Right lobe of liver (tissue), 6 donors: ENCODE measurements around the gene OBSCN. TPM values are rescaled to one million over a fixed set of nuclear protein-coding genes. Genes with fewer than 3 reads are reported as not detected.

ENCODE experiments used
- ATAC-seq, 4 donors: fragments of 200-7000 bp; cut with Tn5 transposase; one replicate each; pipeline ENCODE4 v1.9.1; 2020; ENCODE audit warnings: mild to moderate bottlenecking in 4 of 4, moderate library complexity in 4 of 4
- DNase-seq, 3 donors: peaks; one replicate each; pipeline ENCODE4 v3.0.0-alpha.2; 2020
- H3K27ac ChIP-seq, 3 donors: fragments of 200-600 bp; one replicate each; pipeline ENCODE4 v1.8.0; 2022
- H3K27me3 ChIP-seq, 2 donors: fragments of 200-600 bp; one replicate each; pipeline ENCODE4 v1.8.0; 2022
- H3K36me3 ChIP-seq, 4 donors: fragments of 200-600 bp; sonication (generic) in 1 of 4; one replicate each; pipeline versions ENCODE4 v1.5.1 to v1.8.0; 2017 to 2022; ENCODE audit warnings: control low read depth in 1 of 4
- H3K4me1 ChIP-seq, 4 donors: fragments of 200-600 bp; sonication (generic) in 1 of 4; one replicate each; pipeline versions ENCODE4 v1.5.1 to v1.8.0; 2017 to 2022; ENCODE audit warnings: control low read depth in 1 of 4
- H3K4me3 ChIP-seq, 3 donors: fragments of 200-600 bp; one replicate each; pipeline ENCODE4 v1.8.0; 2022
- H3K9me3 ChIP-seq, 4 donors: fragments of 200-600 bp; sonication (generic) in 1 of 4; one replicate each; pipeline versions ENCODE4 v1.5.1 to v1.8.0; 2017 to 2022; ENCODE audit warnings: control low read depth in 1 of 4
- CTCF ChIP-seq, 4 donors: fragments of 200-600 bp in 3 of 4; fragments of 450-650 bp in 1 of 4; IDR thresholded peaks; one replicate each; pipeline versions ENCODE4 v1.5.1 to v1.8.0; 2016 to 2022; ENCODE audit warnings: antibody characterized with exemption in 4 of 4, mild to moderate bottlenecking in 2 of 4
- POLR2A ChIP-seq: fragments of 450-650 bp; IDR thresholded peaks from one replicate; pipeline ENCODE4 v1.6.1; 2017; ENCODE audit warnings: antibody characterized with exemption, mild to moderate bottlenecking
- WGBS: methylation state at CpG from one replicate; pipeline ENCODE4 v1.1.6; 2018; ENCODE audit warnings: low coverage, low lambda C conversion rate; ENCODE audit not compliant: insufficient coverage; ENCODE audit errors: missing lambda C conversion rate; 5-methylcytosine and 5-hydroxymethylcytosine counted together
- intact Hi-C, 2 donors: fragments of 100-400 bp; cut with DNase I; formaldehyde crosslinking; loops; one replicate each; pipeline versions ENCODE4 v1.11.2 to v1.14.1; 2022
- total RNA-seq, 6 experiments: library from RNA; depleted of rRNA in 2 of 6; stranded (reverse); fragments of >200 nt in 2 of 6; fragmentation: NEBNext Ultra II Directional in 3 of 6; extraction: Animal tissue kit (Norgen Biotek cat#: 25700) in 3 of 6; gene quantifications; one replicate each; pipeline versions ENCODE4 v1.1.0 to v1.2.4, GENCODE V29; 2016 to 2023
- donor health status: DM: no; HTN: yes; CAD: no.
- donor health status: DM: no; HTN: no; CAD: no.
- donor health status: DM: no; HTN: no; CAD: no.
- donor health status: DM: no; HTN: yes; CAD: no.
- donor health status: DM: no; HTN: yes; CAD: no.

Gene OBSCN
- total RNA-seq, 6 experiments from 2014 or later: 0.43 to 3.5 (median 2.0) TPM

GRCh38 chr1:228336308-228337030 lies 128.6 kb downstream of the OBSCN start:
- Histone ChIP-seq H3K27ac (no peak overlapping the region), H3K27me3 (no peaks in the 10 kb centered on the region), H3K36me3 (no peaks in the 10 kb centered on the region), H3K4me1 (no peaks in the 10 kb centered on the region), H3K9me3 (no peaks in the 10 kb centered on the region), H3K4me3 (no peak overlapping the region)
- peak; percentile 7 to 41 (median 31) for DNase-seq
- peak in 1 of 4 donors; percentile 14 for ATAC-seq
- intact Hi-C loops: no loop called here
- 93% methylated on average over 3 of the region's 18 CpGs for WGBS
- TF ChIP-seq POLR2A (no peak), CTCF (IDR thresholded peaks at IDR 0.05) (no peak)

DNA sequence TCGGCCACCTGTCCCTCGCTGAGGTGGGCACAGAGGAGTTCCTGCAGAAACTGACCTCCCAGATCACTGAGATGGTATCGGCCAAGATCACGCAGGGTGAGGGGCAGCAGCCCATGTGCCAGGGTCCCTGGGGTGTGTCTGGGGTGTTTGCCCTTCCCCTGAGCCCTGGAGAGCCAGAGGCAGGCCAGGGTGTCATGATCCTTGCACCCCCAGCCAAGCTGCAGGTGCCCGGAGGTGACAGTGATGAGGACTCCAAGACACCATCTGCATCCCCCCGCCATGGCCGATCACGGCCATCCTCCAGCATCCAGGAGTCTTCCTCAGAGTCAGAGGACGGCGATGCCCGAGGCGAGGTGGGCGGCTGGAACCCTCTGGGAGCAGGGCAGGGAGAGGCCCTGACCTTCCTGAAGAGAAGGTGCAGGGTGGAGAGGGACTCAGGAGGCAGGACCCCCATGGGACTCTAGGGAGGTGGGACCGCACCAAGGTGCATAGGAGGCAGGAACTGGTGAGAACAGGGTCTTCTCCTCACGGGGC lies 129.3 kb downstream of the OBSCN start:
- 100% methylated on average over 1 of the region's 15 CpGs for WGBS
- Histone ChIP-seq H3K27me3 (no peaks in the 10 kb centered on the region), H3K4me1 (no peaks in the 10 kb centered on the region), H3K4me3 (no peak overlapping the region), H3K9me3 (no peaks in the 10 kb centered on the region), H3K36me3 (no peaks in the 10 kb centered on the region), H3K27ac (no peak overlapping the region)
- peak; percentile 4 to 36 (median 33) for DNase-seq
- TF ChIP-seq POLR2A (no peak), CTCF (IDR thresholded peaks at IDR 0.05) (no peak)
- no peak for ATAC-seq
- intact Hi-C loops: no loop called here

DNA sequence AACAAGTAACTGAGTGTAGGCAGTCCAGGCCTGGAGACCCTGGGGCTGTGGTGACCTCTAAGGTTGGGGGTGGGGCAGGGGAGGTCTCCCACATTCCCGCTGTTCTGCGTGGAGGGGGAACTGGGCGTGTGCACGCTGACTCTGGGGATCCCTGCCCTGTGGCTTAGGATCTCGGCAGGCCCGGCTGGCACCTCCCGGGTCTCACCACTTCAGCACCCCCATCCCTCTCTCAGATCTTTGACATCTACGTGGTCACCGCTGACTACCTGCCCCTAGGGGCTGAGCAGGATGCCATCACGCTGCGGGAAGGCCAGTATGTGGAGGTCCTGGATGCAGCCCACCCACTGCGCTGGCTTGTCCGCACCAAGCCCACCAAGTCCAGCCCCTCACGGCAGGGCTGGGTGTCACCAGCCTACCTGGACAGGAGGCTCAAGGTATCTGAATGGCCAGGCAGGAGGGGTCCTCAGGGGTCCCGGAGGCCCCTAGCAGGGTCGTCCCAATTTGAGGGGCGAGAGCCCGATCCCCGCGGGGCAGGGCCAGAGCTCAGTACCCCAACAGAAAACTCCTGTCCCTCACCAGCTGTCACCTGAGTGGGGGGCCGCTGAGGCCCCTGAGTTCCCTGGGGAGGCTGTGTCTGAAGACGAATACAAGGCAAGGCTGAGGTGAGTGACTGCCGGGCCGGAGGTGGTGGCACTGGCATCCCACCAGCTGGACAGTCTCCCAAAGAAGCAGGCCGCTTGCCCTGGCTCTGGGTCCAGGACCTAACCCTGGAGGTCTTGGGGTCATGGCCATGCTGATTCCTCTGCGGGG lies 130.1 kb downstream of the OBSCN start:
- no peak overlapping the region for H3K27ac ChIP-seq
- H3K9me3 ChIP-seq: no peaks in the 10 kb centered on the region
- ATAC-seq (no peak), DNase-seq (peak; percentile 8 to 37 (median 34))
- intact Hi-C loops: no loop called here
- no peaks in the 10 kb centered on the region for H3K4me1 ChIP-seq
- TF ChIP-seq CTCF (IDR thresholded peaks at IDR 0.05) (no peak), POLR2A (no peak)
- 91% methylated on average over 6 of the region's 26 CpGs for WGBS
- H3K4me3 ChIP-seq: no peak overlapping the region
- H3K27me3 ChIP-seq: no peaks in the 10 kb centered on the region
- H3K36me3 ChIP-seq: no peaks in the 10 kb centered on the region

DNA sequence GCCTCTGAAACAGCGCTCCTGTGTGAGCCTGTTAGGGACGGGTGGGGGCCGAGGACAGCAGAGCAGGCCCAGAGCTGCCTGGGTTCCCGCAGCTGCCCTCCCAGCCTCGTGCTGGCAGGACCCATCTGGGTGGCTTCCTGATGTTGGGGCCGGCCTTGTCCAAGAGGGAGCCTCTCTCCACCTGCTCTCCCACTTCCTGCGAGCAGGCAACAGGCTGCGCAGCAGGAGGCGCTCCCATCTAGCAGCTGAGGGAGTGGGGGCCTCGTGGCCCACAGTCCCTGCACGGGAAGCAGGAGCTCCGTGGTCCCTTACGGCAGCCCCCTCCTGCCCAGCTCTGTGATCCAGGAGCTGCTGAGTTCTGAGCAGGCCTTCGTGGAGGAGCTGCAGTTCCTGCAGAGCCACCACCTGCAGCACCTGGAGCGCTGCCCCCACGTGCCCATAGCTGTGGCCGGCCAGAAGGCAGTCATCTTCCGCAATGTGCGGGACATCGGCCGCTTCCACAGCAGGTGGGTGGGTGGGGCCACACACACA lies 130.7 kb downstream of the OBSCN start:
- Histone ChIP-seq H3K4me3 (no peak overlapping the region), H3K9me3 (no peaks in the 10 kb centered on the region), H3K27ac (no peak overlapping the region), H3K36me3 (no peaks in the 10 kb centered on the region), H3K27me3 (no peaks in the 10 kb centered on the region), H3K4me1 (no peaks in the 10 kb centered on the region)
- no peak for TF ChIP-seq POLR2A
- TF ChIP-seq CTCF (IDR thresholded peaks at IDR 0.05): no peak
- DNase-seq: peak; percentile 9 to 46 (median 37)
- WGBS: 60% methylated on average over 1 of the region's 21 CpGs
- intact Hi-C loops: no loop called here
- no peak for ATAC-seq
